CD4-positive, alpha-beta T cell (primary cell): Measurements from ENCODE around the gene ERC2. TPM values are rescaled to one million over a fixed set of nuclear protein-coding genes. Genes with fewer than 3 reads are reported as not detected.

Source experiments
- ATAC-seq: fragments of 200-7000 bp; cut with Tn5 transposase; one replicate; pipeline ENCODE4 v1.10.0; 2022; ENCODE audit warnings: mild to moderate bottlenecking; ENCODE audit not compliant: poor library complexity
- CTCF ChIA-PET: fragments of 350-600 bp; sonication (Branson Sonifier 250); formaldehyde crosslinking; loops from one replicate; lab custom pipeline; 2021; ENCODE audit warnings: antibody characterized with exemption, inconsistent platforms; lab: Charles Lee
- POLR2A ChIA-PET: fragments of 350-600 bp; sonication (Branson Sonifier 250); formaldehyde crosslinking; loops from one replicate; lab custom pipeline; 2021; ENCODE audit warnings: antibody characterized with exemption, inconsistent platforms; lab: Charles Lee
- DNase-seq, 14 experiments: peaks; one replicate each; pipeline ENCODE4 v3.0.0-alpha.2; 2013 to 2020; ENCODE audit warnings: mixed read lengths in 2 of 14
- H3K27ac ChIP-seq, 2 donors: one replicate each; pipeline versions ENCODE4 v1.5.1 to v1.7.0; 2013; ENCODE audit warnings: low read length in 2 of 2, low read depth in 1 of 2, mild to moderate bottlenecking in 1 of 2
- H3K27me3 ChIP-seq, 2 experiments: 1 replicate in 1 of 2; 2 replicates in 1 of 2; pipeline versions ENCODE4 v1.6.1 to v1.7.0; 2013; ENCODE audit warnings: low read length in 2 of 2, control low read depth in 1 of 2, mild to moderate bottlenecking in 1 of 2, moderate library complexity in 1 of 2; ENCODE audit not compliant: insufficient read depth in 2 of 2, control insufficient read depth in 1 of 2
- H3K36me3 ChIP-seq: one replicate; pipeline ENCODE4 v1.6.1; 2013; ENCODE audit warnings: low read length, control low read depth; ENCODE audit not compliant: insufficient read depth
- H3K4me1 ChIP-seq: one replicate; pipeline ENCODE4 v1.6.1; 2013; ENCODE audit warnings: low read length, control low read depth; ENCODE audit not compliant: insufficient read depth
- H3K4me3 ChIP-seq: one replicate; pipeline ENCODE4 v1.5.1; 2013; ENCODE audit warnings: mild to moderate bottlenecking, low read length, moderate library complexity
- H3K9me3 ChIP-seq, 2 experiments: 1 replicate in 1 of 2; 2 replicates in 1 of 2; pipeline versions ENCODE4 v1.6.1 to v1.7.0; 2013; ENCODE audit warnings: low read length in 2 of 2, mild to moderate bottlenecking in 2 of 2, control low read depth in 1 of 2, moderate library complexity in 1 of 2; ENCODE audit not compliant: control insufficient read depth in 1 of 2, insufficient read depth in 1 of 2
- H3K27ac Mint-ChIP-seq: one replicate; pipeline ENCODE4 v1.8.0; 2020; ENCODE audit warnings: mixed read lengths
- H3K27me3 Mint-ChIP-seq: one replicate; pipeline ENCODE4 v1.8.0; 2021; ENCODE audit warnings: mixed read lengths
- H3K36me3 Mint-ChIP-seq: one replicate; pipeline ENCODE4 v1.8.0; 2021; ENCODE audit warnings: low read depth, mixed read lengths
- H3K4me1 Mint-ChIP-seq: one replicate; pipeline ENCODE4 v1.8.0; 2021; ENCODE audit warnings: low read depth, mixed read lengths
- H3K4me3 Mint-ChIP-seq: one replicate; pipeline ENCODE4 v1.8.0; 2020; ENCODE audit warnings: mild to moderate bottlenecking, mixed read lengths
- H3K9me3 Mint-ChIP-seq: one replicate; pipeline ENCODE4 v1.8.0; 2020; ENCODE audit warnings: mixed read lengths
- CTCF ChIP-seq: fragments of 200-600 bp; IDR thresholded peaks from one replicate; pipeline ENCODE4 v1.8.0; 2022; ENCODE audit warnings: antibody characterized with exemption, mild to moderate bottlenecking
- intact Hi-C, 2 experiments: fragments of 100-400 bp; cut with DNase I in 1 of 2; cut with micrococcal nuclease in 1 of 2; formaldehyde crosslinking; loops; one replicate each; pipeline versions ENCODE4 v1.15.1 to v1.9.0; 2023 to 2025; cut with DNase I, micrococcal nuclease
- total RNA-seq, 174 experiments: library from RNA in 2 of 174; stranded (reverse) in 2 of 174; gene quantifications; one replicate each; pipeline ENCODE4 v1.2.3 and lab custom pipeline; 2021 to 2026

The ERC2 gene
- total RNA-seq, 2 experiments from 2014 or later, result not detected

GRCh38 chr3:55860049-55860721, 608.1 kb downstream of the ERC2 start:
- Histone ChIP-seq H3K27me3 (no peaks in the 10 kb centered on the region), H3K4me1 (no peaks in the 10 kb centered on the region), H3K9me3 (no peaks in the 10 kb centered on the region), H3K36me3 (no peaks in the 10 kb centered on the region), H3K27ac (no peak overlapping the region), H3K4me3 (no peak overlapping the region)
- Mint-ChIP-seq H3K27me3 (no peaks in the 10 kb centered on the region), H3K4me3 (no peak overlapping the region), H3K4me1 (no peaks in the 10 kb centered on the region), H3K27ac (no peak overlapping the region), H3K9me3 (no peaks in the 10 kb centered on the region), H3K36me3 (no peaks in the 10 kb centered on the region)
- ATAC-seq (no peak), DNase-seq (no peak)
- no peak for TF ChIP-seq CTCF
- CTCF ChIA-PET, result no interaction called here
- intact Hi-C loops, result no loop called here
- POLR2A ChIA-PET, result no interaction called here

DNA sequence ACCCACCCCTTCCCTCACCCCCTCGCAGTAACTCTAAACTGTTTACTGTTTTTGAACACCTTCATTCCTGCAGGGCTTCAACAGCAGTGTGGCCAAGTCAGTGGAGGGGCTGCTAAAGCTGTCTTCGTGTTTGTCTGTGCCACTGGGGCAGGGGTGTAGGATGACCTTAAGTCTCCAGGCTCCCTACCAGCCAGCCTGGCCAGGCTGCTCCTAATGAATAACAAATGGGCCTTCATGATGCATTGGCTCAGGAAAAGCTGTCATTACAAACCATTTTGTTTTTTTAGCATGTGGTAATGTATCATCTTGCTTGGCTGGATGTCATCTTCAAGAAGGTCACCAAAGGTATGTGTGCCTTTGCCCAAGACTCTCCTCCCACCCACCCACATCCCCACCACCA, 609.0 kb downstream of the ERC2 start:
- ChIA-PET CTCF (no interaction called here), POLR2A (no interaction called here)
- H3K9me3 ChIP-seq, result no peaks in the 10 kb centered on the region
- no peaks in the 10 kb centered on the region for H3K36me3 ChIP-seq
- H3K9me3 Mint-ChIP-seq, result no peaks in the 10 kb centered on the region
- H3K36me3 Mint-ChIP-seq, result no peaks in the 10 kb centered on the region
- H3K27ac ChIP-seq, result no peak overlapping the region
- intact Hi-C loops, result no loop called here
- no peak overlapping the region for H3K4me3 ChIP-seq
- no peak for ATAC-seq
- H3K27me3 Mint-ChIP-seq, result peaks cover 3% of the 10 kb centered on the region
- DNase-seq, result no peak
- no peak overlapping the region for H3K4me3 Mint-ChIP-seq
- no peaks in the 10 kb centered on the region for H3K27me3 ChIP-seq
- H3K4me1 Mint-ChIP-seq, result no peaks in the 10 kb centered on the region
- no peaks in the 10 kb centered on the region for H3K4me1 ChIP-seq
- no peak for TF ChIP-seq CTCF
- no peak overlapping the region for H3K27ac Mint-ChIP-seq

DNA sequence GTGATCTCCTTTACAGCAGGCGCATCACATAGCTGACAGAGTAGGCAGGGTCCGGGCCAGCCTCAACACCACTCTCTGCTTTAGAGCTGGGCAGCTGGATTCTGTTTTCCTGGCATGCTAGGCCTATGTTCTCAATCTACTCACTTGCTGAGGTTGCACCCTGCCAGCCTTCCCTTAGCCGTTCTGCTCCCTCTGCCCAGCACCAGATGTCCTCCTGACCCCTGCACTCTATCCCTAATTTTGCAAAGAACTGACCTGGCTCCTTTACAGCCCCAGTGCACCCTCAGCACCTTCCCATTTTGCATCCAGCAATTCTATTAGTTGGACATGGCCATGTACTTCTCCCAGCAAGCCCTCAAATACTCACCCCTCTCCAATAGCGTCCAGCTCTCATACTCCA, 609.5 kb downstream of the ERC2 start:
- no peak for DNase-seq
- POLR2A ChIA-PET, result no interaction called here

More for the DNA sequence above, 609.5 kb downstream of the ERC2 start:
- no peak for ATAC-seq
- Mint-ChIP-seq H3K4me1 (no peaks in the 10 kb centered on the region), H3K4me3 (no peak overlapping the region), H3K27ac (no peak overlapping the region), H3K27me3 (peaks cover 3% of the 10 kb centered on the region), H3K9me3 (no peaks in the 10 kb centered on the region), H3K36me3 (no peaks in the 10 kb centered on the region)
- intact Hi-C loops, result no loop called here
- CTCF ChIA-PET, result no interaction called here
- TF ChIP-seq CTCF, result no peak
- Histone ChIP-seq H3K4me1 (no peaks in the 10 kb centered on the region), H3K36me3 (no peaks in the 10 kb centered on the region), H3K4me3 (no peak overlapping the region), H3K27me3 (no peaks in the 10 kb centered on the region), H3K27ac (no peak overlapping the region), H3K9me3 (no peaks in the 10 kb centered on the region)
